Measurements from ENCODE around the gene ASGR2. TPM values are rescaled to one million over a fixed set of nuclear protein-coding genes. Genes with fewer than 3 reads are reported as not detected.

ASGR2 gene
- total RNA-seq, 2 experiments from 2014 or later: not detected

DNA sequence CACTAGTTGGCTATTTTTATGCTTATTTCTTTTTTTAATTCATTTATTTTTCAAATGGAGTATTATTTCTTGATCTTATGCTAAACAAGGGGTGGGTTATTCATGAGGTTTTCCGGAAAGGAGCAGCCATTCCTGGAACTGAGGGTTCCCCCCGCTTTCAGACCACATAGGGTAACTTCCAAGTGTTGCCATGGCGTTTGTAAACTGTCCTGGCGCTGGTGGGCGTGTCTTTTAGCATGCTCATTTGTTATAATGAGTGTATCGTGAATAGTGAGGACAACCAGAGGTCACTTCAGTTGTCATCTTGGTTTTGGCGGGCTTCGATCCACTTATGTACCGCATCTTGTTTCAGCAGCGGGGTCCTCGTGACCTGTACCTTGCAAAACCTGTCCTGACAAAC, 29.6 kb upstream of the ASGR2 start:
- no peak for ATAC-seq
- Mint-ChIP-seq H3K4me1 (ENCODE audit: low read depth) (no peaks in the 10 kb centered on the region), H3K27me3 (peaks cover 3% of the 10 kb centered on the region), H3K9me3 (no peaks in the 10 kb centered on the region), H3K27ac (no peak overlapping the region), H3K36me3 (ENCODE audit: low read depth) (no peaks in the 10 kb centered on the region), H3K4me3 (no peak overlapping the region)
- intact Hi-C loops (cut with micrococcal nuclease): no loop called here
- no peak for DNase-seq
- POLR2A ChIA-PET: no interaction called here
- CTCF ChIA-PET: interaction anchor here (2.8 kb wide), 1 partner anchor 8 kb away, joined by 11 read pairs; no protein-coding TSS in a partner anchor
- TF ChIP-seq, protein P1, sequence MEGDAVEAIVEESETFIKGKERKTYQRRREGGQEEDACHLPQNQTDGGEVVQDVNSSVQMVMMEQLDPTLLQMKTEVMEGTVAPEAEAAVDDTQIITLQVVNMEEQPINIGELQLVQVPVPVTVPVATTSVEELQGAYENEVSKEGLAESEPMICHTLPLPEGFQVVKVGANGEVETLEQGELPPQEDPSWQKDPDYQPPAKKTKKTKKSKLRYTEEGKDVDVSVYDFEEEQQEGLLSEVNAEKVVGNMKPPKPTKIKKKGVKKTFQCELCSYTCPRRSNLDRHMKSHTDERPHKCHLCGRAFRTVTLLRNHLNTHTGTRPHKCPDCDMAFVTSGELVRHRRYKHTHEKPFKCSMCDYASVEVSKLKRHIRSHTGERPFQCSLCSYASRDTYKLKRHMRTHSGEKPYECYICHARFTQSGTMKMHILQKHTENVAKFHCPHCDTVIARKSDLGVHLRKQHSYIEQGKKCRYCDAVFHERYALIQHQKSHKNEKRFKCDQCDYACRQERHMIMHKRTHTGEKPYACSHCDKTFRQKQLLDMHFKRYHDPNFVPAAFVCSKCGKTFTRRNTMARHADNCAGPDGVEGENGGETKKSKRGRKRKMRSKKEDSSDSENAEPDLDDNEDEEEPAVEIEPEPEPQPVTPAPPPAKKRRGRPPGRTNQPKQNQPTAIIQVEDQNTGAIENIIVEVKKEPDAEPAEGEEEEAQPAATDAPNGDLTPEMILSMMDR (IDR thresholded peaks at IDR 0.05): no peak

DNA sequence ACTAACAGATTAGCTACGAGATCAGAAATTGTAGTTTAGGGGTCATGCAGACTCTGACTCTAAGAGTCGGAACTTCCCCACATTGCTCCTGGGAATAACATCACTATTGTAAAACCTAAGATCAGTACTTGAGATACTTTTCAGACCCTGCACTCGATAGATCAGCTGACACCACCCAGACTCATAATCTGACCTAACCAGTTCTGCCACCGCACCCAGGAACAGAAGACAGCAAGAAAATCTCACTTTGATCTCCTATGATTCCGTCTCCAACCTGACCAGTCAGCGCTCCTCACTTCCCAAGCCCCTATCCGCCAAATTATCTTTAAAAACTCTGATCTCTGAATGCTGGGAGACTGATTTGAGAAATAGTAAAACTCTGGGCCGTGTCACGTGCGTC, 27.2 kb upstream of the ASGR2 start:
- Mint-ChIP-seq H3K36me3 (ENCODE audit: low read depth) (no peaks in the 10 kb centered on the region), H3K9me3 (no peaks in the 10 kb centered on the region), H3K27ac (no peak overlapping the region), H3K4me1 (ENCODE audit: low read depth) (no peaks in the 10 kb centered on the region), H3K27me3 (peaks cover 3% of the 10 kb centered on the region), H3K4me3 (no peak overlapping the region)
- ATAC-seq (no peak), DNase-seq (no peak)
- CTCF ChIA-PET: interaction anchor here (0.7 to 11.2 kb wide), 3 partner anchors 36 to 155 kb away, joined by 3 to 371 read pairs (median 5); partner anchors contain the start of gene SLC16A11
- intact Hi-C loops (cut with micrococcal nuclease): no loop called here
- TF ChIP-seq, protein P1 (IDR thresholded peaks at IDR 0.05): no peak
- POLR2A ChIA-PET: no interaction called here

DNA sequence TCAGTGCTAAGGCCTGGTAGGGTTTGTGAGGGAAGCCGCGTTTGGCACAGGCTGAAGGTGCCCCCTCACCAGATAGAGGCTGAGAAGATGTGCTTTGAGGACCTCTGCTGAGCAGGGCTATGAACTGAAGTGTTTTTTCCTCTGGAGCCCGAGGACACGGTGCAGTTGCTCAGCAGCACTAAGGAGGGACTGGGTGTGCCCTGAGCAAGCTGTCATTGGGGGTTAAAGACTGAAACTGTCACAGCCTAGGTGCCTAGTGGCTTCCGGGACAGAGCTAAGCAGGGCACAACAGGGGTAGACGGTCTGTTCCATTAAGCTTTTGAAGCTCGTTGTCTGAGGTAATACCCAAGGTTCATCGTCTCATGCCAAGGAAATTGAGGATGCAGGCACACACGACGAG, 24.8 kb upstream of the ASGR2 start:
- H3K27ac Mint-ChIP-seq: no peak overlapping the region
- intact Hi-C loops (cut with micrococcal nuclease): no loop called here
- ChIA-PET POLR2A (no interaction called here), CTCF (interaction anchor here (1.1 to 11.2 kb wide), 3 partner anchors 38 to 229 kb away, joined by 3 to 371 read pairs (median 5); partner anchors contain the start of gene SLC16A11)
- ATAC-seq (no peak), DNase-seq (no peak)
- peaks cover 4% of the 10 kb centered on the region for H3K4me1 Mint-ChIP-seq (ENCODE audit: low read depth)
- no peak overlapping the region for H3K4me3 Mint-ChIP-seq
- H3K9me3 Mint-ChIP-seq: no peaks in the 10 kb centered on the region
- no peaks in the 10 kb centered on the region for H3K36me3 Mint-ChIP-seq (ENCODE audit: low read depth)
- H3K27me3 Mint-ChIP-seq: peaks cover 6% of the 10 kb centered on the region
- TF ChIP-seq, protein P1 (IDR thresholded peaks at IDR 0.05): no peak

DNA sequence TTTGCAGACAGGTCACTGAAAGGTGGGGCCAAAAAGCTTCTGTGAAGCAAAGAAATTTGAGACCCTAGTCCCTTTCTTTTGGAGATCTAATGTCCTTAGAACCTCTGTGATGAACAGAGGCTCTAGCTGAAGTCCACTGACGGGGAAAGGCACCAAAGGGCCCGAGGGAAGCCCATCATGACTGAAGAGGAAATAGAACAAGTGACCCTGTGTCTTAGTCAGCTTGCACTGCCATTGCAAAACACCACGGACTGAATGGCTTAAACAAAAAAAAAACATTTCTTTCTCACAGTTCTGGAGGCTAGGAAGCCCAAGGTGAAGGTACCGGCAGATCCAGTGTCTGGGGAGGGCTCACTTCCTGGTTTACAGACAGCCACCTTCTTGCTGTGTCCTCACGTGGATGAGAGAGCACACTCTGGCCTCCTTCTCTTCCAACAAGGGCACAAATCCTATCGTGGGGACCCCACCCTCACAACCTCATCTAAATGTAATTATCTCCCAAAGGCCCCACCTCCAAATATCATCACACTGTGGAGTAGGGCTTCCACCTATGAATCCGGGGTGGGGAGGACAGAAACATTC, 24.3 kb upstream of the ASGR2 start:
- peaks cover 6% of the 10 kb centered on the region for H3K27me3 Mint-ChIP-seq
- ChIA-PET CTCF (interaction anchor here (1.1 to 11.2 kb wide), 4 partner anchors 14 to 228 kb away, joined by 3 to 371 read pairs (median 4); partner anchors contain the start of gene SLC16A11), POLR2A (no interaction called here)
- H3K4me3 Mint-ChIP-seq: no peak overlapping the region
- peaks cover 4% of the 10 kb centered on the region for H3K4me1 Mint-ChIP-seq (ENCODE audit: low read depth)
- DNase-seq (no peak), ATAC-seq (no peak)
- no peaks in the 10 kb centered on the region for H3K36me3 Mint-ChIP-seq (ENCODE audit: low read depth)
- no peak overlapping the region for H3K27ac Mint-ChIP-seq
- intact Hi-C loops (cut with micrococcal nuclease): no loop called here
- TF ChIP-seq, protein P1 (IDR thresholded peaks at IDR 0.05): no peak
- no peaks in the 10 kb centered on the region for H3K9me3 Mint-ChIP-seq

DNA sequence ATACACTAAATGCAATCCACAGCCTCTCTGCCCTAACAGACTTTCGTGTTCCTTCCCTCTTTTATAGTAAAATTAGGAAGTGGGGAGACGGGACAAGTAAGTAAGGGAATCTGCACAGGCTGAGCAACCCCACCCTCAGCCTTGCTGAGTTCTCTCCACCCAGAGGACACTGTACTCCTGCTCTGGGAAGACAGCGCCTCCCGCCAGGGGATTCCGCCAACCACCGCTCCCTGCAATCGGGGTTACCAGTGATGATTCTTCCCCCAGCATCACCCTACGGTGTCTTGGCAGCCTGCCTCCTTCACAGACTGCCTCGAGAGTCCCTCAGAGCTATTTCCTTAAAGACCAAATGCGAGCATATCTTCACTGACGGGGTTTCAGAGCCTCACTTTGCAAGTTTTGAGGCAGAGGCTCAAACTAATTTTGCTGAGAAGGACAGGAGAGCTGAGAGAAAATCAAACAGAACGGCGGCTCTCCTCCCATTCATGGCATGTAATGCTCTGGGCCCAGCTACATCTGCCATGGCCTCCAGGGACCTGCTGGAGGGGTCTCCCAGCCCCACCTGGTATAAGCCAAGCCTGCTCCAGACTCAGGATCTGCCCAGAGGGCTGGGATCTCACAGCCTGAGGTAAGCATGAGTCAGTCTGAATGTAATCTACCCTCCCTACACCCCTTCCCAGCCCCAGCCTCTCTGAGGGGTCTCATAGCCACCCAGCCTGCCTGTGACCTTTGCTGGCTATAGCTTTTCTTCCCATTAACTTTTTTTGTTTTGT, 22.7 kb upstream of the ASGR2 start:
- Mint-ChIP-seq H3K9me3 (no peaks in the 10 kb centered on the region), H3K4me3 (no peak overlapping the region), H3K36me3 (ENCODE audit: low read depth) (no peaks in the 10 kb centered on the region), H3K4me1 (ENCODE audit: low read depth) (peaks cover 16% of the 10 kb centered on the region), H3K27me3 (peaks cover 6% of the 10 kb centered on the region), H3K27ac (no peak overlapping the region)
- ATAC-seq: no peak
- CTCF ChIA-PET: interaction anchor here (0.9 to 11.2 kb wide), 22 partner anchors 8 to 226 kb away, joined by 3 to 371 read pairs (median 6); partner anchors contain the start of gene SLC16A11
- intact Hi-C loops (cut with micrococcal nuclease): no loop called here
- no peak for DNase-seq
- TF ChIP-seq, protein P1 (IDR thresholded peaks at IDR 0.05): no peak
- POLR2A ChIA-PET: interaction anchor here (1.0 kb wide), 1 partner anchor 90 kb away, joined by 3 read pairs; no protein-coding TSS in a partner anchor

All from activated CD8-positive, alpha-beta T cell treated with anti-CD3 and anti-CD28 coated beads for 36 hours (primary cell).